Mesodermal cell (in vitro differentiated cells): Measurements from ENCODE around the gene PTPRN2.
"Not testable (repeated sequence)": the region's sequence is repeated elsewhere in the genome, so short reads cannot be mapped to it uniquely, and the experiment has no call there.

ENCODE experiments used
- H3K27ac ChIP-seq: 2 replicates; pipeline ENCODE4 v1.7.0; 2013; ENCODE audit warnings: mild to moderate bottlenecking, low read depth, low read length, moderate library complexity; ENCODE audit not compliant: severe bottlenecking
- H3K36me3 ChIP-seq: 2 replicates; pipeline ENCODE4 v1.7.1; 2013; ENCODE audit warnings: mild to moderate bottlenecking, low read length, moderate library complexity; ENCODE audit not compliant: control insufficient read depth, insufficient read depth
- H3K4me1 ChIP-seq: one replicate; pipeline ENCODE4 v1.7.1; 2013; ENCODE audit warnings: mild to moderate bottlenecking, low read length; ENCODE audit not compliant: insufficient read depth, control insufficient read depth, poor library complexity, severe bottlenecking
- H3K4me3 ChIP-seq: 2 replicates; pipeline ENCODE4 v1.7.0; 2013; ENCODE audit warnings: low read length, control low read depth, mild to moderate bottlenecking; ENCODE audit not compliant: insufficient read depth, poor library complexity, severe bottlenecking; ENCODE audit errors: extremely low read depth
- H3K9me3 ChIP-seq: 2 replicates; pipeline ENCODE4 v1.7.1; 2013; ENCODE audit warnings: mild to moderate bottlenecking, low read length, moderate library complexity; ENCODE audit not compliant: control insufficient read depth
- WGBS, 2 experiments: methylation state at CpG; one replicate each; pipeline ENCODE4 v1.1.5; 2013; ENCODE audit warnings: missing lambda C conversion rate in 2 of 2; ENCODE audit not compliant: insufficient coverage in 2 of 2; 5-methylcytosine and 5-hydroxymethylcytosine counted together

The PTPRN2 gene

GRCh38 chr7:158425676-158426075, 161.9 kb downstream of the PTPRN2 start:
- not testable (repeated sequence) for H3K27ac ChIP-seq, H3K4me3 ChIP-seq, H3K4me1 ChIP-seq, H3K36me3 ChIP-seq
- 91 to 100% methylated on average over 1 to 10 of the region's 42 CpGs for WGBS, 2 experiments
- peaks cover 46% of the 10 kb centered on the region for H3K9me3 ChIP-seq

DNA sequence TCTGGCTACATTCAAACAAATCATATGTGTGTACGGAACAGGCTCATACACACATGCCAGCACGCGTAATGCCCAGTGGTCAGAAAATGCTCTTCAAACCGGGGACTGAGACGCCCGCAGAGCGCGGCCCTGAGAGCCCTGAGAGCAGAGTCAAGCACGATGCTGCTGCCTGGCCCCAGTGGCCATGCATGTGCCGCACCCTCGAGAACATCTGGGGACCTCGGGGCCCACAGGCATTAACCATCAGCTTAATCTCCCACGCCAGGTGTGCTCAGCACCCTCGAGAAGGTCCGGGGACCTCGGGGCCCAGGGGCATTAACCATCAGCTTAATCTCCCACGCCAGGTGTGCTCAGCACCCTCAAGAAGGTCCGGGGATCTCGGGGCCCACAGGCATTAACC, 163.1 kb downstream of the PTPRN2 start:
- H3K4me3 ChIP-seq = no peak overlapping the region
- no peaks in the 10 kb centered on the region for H3K4me1 ChIP-seq
- WGBS, 2 experiments = 75 to 82% methylated on average over 15 to 19 of the region's 19 CpGs
- no peak overlapping the region for H3K27ac ChIP-seq
- peaks cover 50% of the 10 kb centered on the region for H3K9me3 ChIP-seq
- H3K36me3 ChIP-seq = no peaks in the 10 kb centered on the region

GRCh38 chr7:158424011-158424410, 163.6 kb downstream of the PTPRN2 start:
- Histone ChIP-seq H3K27ac (no peak overlapping the region), H3K4me1 (no peaks in the 10 kb centered on the region), H3K4me3 (no peak overlapping the region), H3K36me3 (no peaks in the 10 kb centered on the region), H3K9me3 (peaks cover 55% of the 10 kb centered on the region)
- 88% methylated on average over 23 of the region's 23 CpGs for WGBS, 2 experiments

DNA sequence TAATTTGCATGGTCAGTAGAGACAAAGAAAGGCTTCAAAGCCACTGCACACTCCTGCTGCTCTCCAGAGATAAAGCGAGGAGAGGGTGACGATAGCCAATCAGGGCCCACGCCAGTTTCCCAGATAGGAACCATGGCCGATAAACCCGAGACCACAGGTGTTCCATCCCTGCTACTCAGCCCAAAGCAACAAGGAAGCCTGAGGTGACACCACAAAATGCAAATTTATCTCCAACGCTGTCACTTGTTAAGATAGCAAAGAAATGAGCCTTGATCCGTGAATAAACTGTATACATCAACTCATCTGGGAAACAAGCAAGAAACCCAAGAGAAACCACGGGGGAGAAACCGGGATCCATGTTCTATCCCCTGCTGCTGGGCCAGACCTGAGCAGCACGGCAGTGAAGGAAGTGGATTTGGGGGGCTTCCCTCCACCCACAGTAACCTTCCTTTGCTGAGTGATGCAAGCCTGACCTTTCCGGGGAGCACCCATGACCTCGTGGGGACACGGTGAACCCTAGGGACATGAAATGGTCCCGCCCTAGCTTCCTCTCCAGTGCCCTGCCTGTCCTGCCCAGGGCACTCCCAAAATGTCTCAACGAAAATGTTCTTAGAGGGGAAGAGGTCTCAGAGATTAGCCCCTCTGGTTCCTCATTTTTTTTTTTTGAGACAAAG, 164.6 kb downstream of the PTPRN2 start:
- Histone ChIP-seq H3K4me3 (no peak overlapping the region), H3K9me3 (peaks cover 54% of the 10 kb centered on the region), H3K4me1 (no peaks in the 10 kb centered on the region), H3K36me3 (no peaks in the 10 kb centered on the region), H3K27ac (no peak overlapping the region)
- 76 to 86% methylated on average over 11 to 15 of the region's 15 CpGs for WGBS, 2 experiments

DNA sequence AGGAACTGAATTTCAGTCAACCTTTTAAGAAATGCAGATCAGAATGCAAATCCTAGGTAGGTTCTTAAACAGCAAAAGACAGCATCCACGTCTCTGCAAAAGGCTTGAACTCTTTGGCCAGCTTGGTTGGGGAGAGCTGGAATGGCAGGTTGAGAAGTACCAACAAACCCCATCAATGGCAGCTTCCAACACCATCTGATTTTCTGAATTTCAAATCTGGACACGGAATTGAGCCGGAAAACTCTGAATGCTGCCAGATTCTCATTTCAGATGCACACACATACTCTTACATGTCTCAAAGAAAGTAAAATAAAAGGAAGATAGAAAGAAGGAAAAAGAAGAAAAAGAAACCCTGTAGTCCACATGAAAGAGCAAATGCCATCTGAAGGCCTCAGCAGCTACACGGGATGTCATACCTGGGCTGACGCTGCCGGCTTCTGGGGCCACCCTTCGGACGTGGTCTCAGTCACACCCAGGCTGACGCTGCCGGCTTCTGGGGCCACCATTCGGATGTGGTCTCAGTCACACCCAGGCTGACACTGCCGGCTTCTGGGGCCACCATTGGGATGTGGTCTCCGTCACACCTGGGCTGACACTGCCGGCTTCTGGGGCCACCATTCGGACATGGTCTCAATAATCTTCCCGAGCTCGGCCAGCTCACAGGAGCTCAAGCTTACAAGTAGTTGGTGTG, 165.3 kb downstream of the PTPRN2 start:
- Histone ChIP-seq H3K4me1 (no peaks in the 10 kb centered on the region), H3K27ac (no peak overlapping the region), H3K36me3 (no peaks in the 10 kb centered on the region), H3K4me3 (no peak overlapping the region), H3K9me3 (peaks cover 50% of the 10 kb centered on the region)
- WGBS, 2 experiments = 86 to 87% methylated on average over 11 to 16 of the region's 17 CpGs

GRCh38 chr7:158421361-158421760, 166.3 kb downstream of the PTPRN2 start:
- Histone ChIP-seq H3K4me3 (no peak overlapping the region), H3K27ac (no peak overlapping the region), H3K9me3 (peaks cover 53% of the 10 kb centered on the region), H3K4me1 (no peaks in the 10 kb centered on the region), H3K36me3 (no peaks in the 10 kb centered on the region)
- WGBS, 2 experiments = 73 to 75% methylated on average over 5 to 6 of the region's 7 CpGs

GRCh38 chr7:158420591-158421340, 166.9 kb downstream of the PTPRN2 start:
- Histone ChIP-seq H3K27ac (no peak overlapping the region), H3K36me3 (no peaks in the 10 kb centered on the region), H3K9me3 (peaks cover 59% of the 10 kb centered on the region), H3K4me3 (no peak overlapping the region), H3K4me1 (no peaks in the 10 kb centered on the region)
- 83 to 89% methylated on average over 16 of the region's 16 CpGs for WGBS, 2 experiments

GRCh38 chr7:158419238-158419785, 168.3 kb downstream of the PTPRN2 start:
- 68 to 76% methylated on average over 13 of the region's 13 CpGs for WGBS, 2 experiments
- Histone ChIP-seq H3K4me1 (no peaks in the 10 kb centered on the region), H3K9me3 (peaks cover 63% of the 10 kb centered on the region), H3K27ac (no peak overlapping the region), H3K4me3 (no peak overlapping the region), H3K36me3 (no peaks in the 10 kb centered on the region)

DNA sequence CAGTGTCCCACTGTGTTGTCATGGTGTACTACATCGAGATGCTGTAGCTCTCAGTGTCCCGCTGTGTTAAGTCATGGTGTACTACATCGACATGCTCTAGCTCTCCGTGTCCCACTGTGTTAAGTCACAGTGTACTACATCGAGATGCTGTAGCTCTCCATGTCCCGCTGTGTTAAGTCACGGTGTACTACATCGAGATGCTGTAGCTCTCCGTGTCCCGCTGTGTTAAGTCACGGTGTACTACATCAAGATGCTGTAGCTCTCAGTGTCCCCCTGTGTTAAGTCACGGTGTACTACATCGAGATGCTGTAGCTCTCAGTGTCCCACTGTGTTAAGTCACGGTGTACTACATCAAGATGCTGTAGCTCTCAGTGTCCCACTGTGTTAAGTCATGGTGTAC, 169.2 kb downstream of the PTPRN2 start:
- H3K27ac ChIP-seq, H3K4me3 ChIP-seq, H3K4me1 ChIP-seq, H3K36me3 ChIP-seq: not testable (repeated sequence)
- peaks cover 69% of the 10 kb centered on the region for H3K9me3 ChIP-seq
- 80 to 84% methylated on average over 13 to 14 of the region's 14 CpGs for WGBS, 2 experiments

DNA sequence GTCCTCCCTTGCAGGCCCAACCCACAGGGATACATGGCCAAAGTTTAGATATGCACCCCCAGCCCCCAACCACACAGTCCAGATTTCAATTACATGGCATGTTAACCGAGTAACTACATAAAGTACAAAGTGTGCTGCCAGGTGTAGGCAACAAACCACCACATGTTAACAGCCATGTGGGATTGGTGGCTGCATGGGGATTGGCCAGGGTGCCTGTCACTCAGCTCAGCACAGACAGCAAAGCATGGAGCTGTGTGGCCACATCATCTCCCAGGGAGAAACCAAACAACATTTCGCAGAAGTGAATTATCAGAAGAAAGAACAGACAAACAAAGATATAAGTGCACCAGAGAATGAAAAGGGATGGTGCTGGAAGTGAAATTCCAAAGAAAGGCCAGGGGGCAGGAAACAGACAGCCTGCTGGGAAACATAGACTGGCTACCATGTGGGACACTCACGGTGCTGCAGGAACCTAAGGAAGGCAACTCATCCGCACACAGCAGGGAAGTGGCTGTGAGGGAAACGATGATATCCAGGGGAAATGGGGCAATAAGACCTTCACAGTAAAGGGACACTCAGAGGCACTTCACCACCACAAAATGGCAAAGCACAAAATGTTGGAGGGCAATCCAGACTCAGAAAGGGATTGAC, 171.2 kb downstream of the PTPRN2 start:
- peaks cover 66% of the 10 kb centered on the region for H3K9me3 ChIP-seq
- H3K4me1 ChIP-seq = no peaks in the 10 kb centered on the region
- H3K36me3 ChIP-seq = no peaks in the 10 kb centered on the region
- no peak overlapping the region for H3K27ac ChIP-seq
- WGBS, 2 experiments = 64 to 75% methylated on average over 3 to 4 of the region's 5 CpGs
- no peak overlapping the region for H3K4me3 ChIP-seq
